ENCODE data around the gene RCE1.

Gene RCE1

GRCh38 chr11:66853242-66854229 is 10.3 kb downstream of the RCE1 start:
- in situ Hi-C loops (cut with MboI; ENCODE audit: low sequenced_read_pairs, unreplicated experiment), result no loop called here
- TF ChIP-seq, protein P1, sequence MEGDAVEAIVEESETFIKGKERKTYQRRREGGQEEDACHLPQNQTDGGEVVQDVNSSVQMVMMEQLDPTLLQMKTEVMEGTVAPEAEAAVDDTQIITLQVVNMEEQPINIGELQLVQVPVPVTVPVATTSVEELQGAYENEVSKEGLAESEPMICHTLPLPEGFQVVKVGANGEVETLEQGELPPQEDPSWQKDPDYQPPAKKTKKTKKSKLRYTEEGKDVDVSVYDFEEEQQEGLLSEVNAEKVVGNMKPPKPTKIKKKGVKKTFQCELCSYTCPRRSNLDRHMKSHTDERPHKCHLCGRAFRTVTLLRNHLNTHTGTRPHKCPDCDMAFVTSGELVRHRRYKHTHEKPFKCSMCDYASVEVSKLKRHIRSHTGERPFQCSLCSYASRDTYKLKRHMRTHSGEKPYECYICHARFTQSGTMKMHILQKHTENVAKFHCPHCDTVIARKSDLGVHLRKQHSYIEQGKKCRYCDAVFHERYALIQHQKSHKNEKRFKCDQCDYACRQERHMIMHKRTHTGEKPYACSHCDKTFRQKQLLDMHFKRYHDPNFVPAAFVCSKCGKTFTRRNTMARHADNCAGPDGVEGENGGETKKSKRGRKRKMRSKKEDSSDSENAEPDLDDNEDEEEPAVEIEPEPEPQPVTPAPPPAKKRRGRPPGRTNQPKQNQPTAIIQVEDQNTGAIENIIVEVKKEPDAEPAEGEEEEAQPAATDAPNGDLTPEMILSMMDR (IDR thresholded peaks at IDR 0.05; ENCODE audit: borderline replicate concordance, control extremely low read depth, extremely low read depth, insufficient read depth, missing control alignments), result no peak
- DNase-seq (ENCODE audit: low spot score), result no peak

GRCh38 chr11:66854231-66854661 is 11.0 kb downstream of the RCE1 start:
- TF ChIP-seq, protein P1 (IDR thresholded peaks at IDR 0.05; ENCODE audit: borderline replicate concordance, control extremely low read depth, extremely low read depth, insufficient read depth, missing control alignments), result no peak
- in situ Hi-C loops (cut with MboI; ENCODE audit: low sequenced_read_pairs, unreplicated experiment), result no loop called here
- DNase-seq (ENCODE audit: low spot score), result no peak

GRCh38 chr11:66854729-66855211 is 11.5 kb downstream of the RCE1 start:
- TF ChIP-seq, protein P1 (IDR thresholded peaks at IDR 0.05; ENCODE audit: borderline replicate concordance, control extremely low read depth, extremely low read depth, insufficient read depth, missing control alignments), result no peak
- in situ Hi-C loops (cut with MboI; ENCODE audit: low sequenced_read_pairs, unreplicated experiment), result no loop called here

GRCh38 chr11:66855574-66856495 is 12.6 kb downstream of the RCE1 start:
- in situ Hi-C loops (cut with MboI; ENCODE audit: low sequenced_read_pairs, unreplicated experiment), result no loop called here
- TF ChIP-seq, protein P1 (IDR thresholded peaks at IDR 0.05; ENCODE audit: borderline replicate concordance, control extremely low read depth, extremely low read depth, insufficient read depth, missing control alignments), result no peak

More at GRCh38 chr11:66854729-66855211, 11.5 kb downstream of the RCE1 start:
- no peak for DNase-seq (ENCODE audit: low spot score)

DNA sequence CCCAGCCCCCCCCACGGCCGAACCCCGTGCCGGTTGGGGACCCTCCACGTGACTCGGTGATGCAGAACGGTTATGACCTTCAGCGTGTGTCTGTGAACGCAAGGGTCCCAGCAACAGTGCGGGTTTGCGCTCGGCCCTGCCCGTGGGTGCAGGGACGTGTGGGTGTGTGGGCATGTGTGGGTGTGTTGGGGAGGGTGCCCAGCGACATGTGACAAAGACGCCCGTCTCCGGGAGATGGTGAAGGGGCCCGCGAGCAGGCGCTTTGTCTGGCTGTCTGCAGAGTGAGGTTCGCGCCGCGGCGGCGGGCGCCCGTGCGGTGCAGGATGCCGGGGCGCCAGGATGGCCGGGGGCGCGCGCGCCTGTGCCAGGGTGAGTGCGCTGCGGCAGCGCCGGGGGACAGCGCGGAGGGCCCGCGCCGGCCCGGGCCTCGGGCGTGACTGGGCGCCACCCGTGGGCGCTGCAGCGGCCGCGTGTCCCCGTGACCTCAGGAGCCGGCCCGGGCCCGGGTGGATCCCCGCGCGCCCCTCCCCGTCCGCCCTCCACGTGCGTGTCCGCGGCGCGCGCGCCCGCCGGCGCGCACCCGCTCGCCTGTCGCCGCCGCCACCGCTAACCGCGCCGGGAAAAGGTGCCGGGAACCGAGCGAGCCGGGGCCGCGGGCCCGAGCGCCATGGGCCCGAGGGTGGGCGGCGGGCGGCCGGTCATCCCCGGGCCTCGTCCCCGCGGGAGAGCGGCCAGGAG is 13.4 kb downstream of the RCE1 start, which contains the start of gene LRFN4:
LRFN4 (plus strand) TSS at position 569 of the 738 bp plus-strand sequence. CDS start 681 bp downstream, outside the sequence.
- TF ChIP-seq, protein P1 (IDR thresholded peaks at IDR 0.05; ENCODE audit: borderline replicate concordance, control extremely low read depth, extremely low read depth, insufficient read depth, missing control alignments), result no peak
- peak; percentile 77 for DNase-seq (ENCODE audit: low spot score)
- in situ Hi-C loops (cut with MboI; ENCODE audit: low sequenced_read_pairs, unreplicated experiment), result no loop called here

More at GRCh38 chr11:66855574-66856495, 12.6 kb downstream of the RCE1 start:
- peak; percentile 100 for DNase-seq (ENCODE audit: low spot score)
